HEK293 (cell line): ENCODE measurements around the gene DBF4B.

Source experiments
- CTCF ChIP-seq: fragments of 450-650 bp; formaldehyde crosslinking; IDR thresholded peaks from 2 replicates; pipeline ENCODE4 v1.5.1; 2016; ENCODE audit warnings: missing biosample characterization, missing genetic modification characterization
- MEIS1 ChIP-seq: sonication (generic); formaldehyde crosslinking; IDR thresholded peaks from 2 replicates; pipeline ENCODE4 v1.8.1; 2022; ENCODE audit warnings: missing genetic modification reagents, mild to moderate bottlenecking, borderline replicate concordance
- WT1 ChIP-seq: fragments of 450-650 bp; formaldehyde crosslinking; IDR thresholded peaks from 2 replicates; pipeline ENCODE4 v1.5.1; 2016; ENCODE audit warnings: missing biosample characterization, missing genetic modification characterization
- ZBTB21 ChIP-seq: fragments of 450-650 bp; formaldehyde crosslinking; IDR thresholded peaks from 2 replicates; pipeline ENCODE4 v1.5.1; 2017; ENCODE audit warnings: missing biosample characterization, missing genetic modification characterization
- ZFP3 ChIP-seq: fragments of 450-650 bp; formaldehyde crosslinking; IDR thresholded peaks from 2 replicates; pipeline ENCODE4 v1.5.1; 2016; ENCODE audit warnings: low read depth, missing biosample characterization, missing genetic modification characterization
- ZFP37 ChIP-seq: fragments of 450-650 bp; formaldehyde crosslinking; IDR thresholded peaks from 2 replicates; pipeline ENCODE4 v1.5.1; 2016; ENCODE audit warnings: missing biosample characterization, missing genetic modification characterization
- ZNF140 ChIP-seq: fragments of 450-650 bp; formaldehyde crosslinking; IDR thresholded peaks from 2 replicates; pipeline ENCODE4 v1.5.1; 2016; ENCODE audit warnings: missing biosample characterization, missing genetic modification characterization
- ZNF311 ChIP-seq: fragments of 450-650 bp; formaldehyde crosslinking; IDR thresholded peaks from 2 replicates; pipeline ENCODE4 v1.5.1; 2017; ENCODE audit warnings: missing biosample characterization, missing genetic modification characterization, borderline replicate concordance
- ZNF510 ChIP-seq: fragments of 450-650 bp; formaldehyde crosslinking; IDR thresholded peaks from 2 replicates; pipeline ENCODE4 v1.5.1; 2018; ENCODE audit warnings: mild to moderate bottlenecking, missing genetic modification characterization, missing biosample characterization; ENCODE audit not compliant: insufficient replicate concordance
- ZNF707 ChIP-seq: fragments of 450-650 bp; formaldehyde crosslinking; IDR thresholded peaks from 2 replicates; pipeline ENCODE4 v1.5.1; 2016; ENCODE audit warnings: missing biosample characterization, missing genetic modification characterization
- ZNF792 ChIP-seq: fragments of 450-650 bp; formaldehyde crosslinking; IDR thresholded peaks from 2 replicates; pipeline ENCODE4 v1.5.1; 2016; ENCODE audit warnings: missing biosample characterization, missing genetic modification characterization
- TF ChIP-seq, protein P1 (sequence below): fragments of 450-650 bp; formaldehyde crosslinking; IDR thresholded peaks from 2 replicates; pipeline ENCODE4 v1.5.1; 2016; ENCODE audit warnings: missing biosample characterization, missing genetic modification characterization
- TF ChIP-seq, protein P2 (sequence below): fragments of 450-650 bp; IDR thresholded peaks from 2 replicates; pipeline ENCODE4 v1.5.1; 2018; ENCODE audit warnings: missing biosample characterization, missing genetic modification characterization
- TF ChIP-seq, protein P3 (sequence below): fragments of 450-650 bp; formaldehyde crosslinking; IDR thresholded peaks from 2 replicates; pipeline ENCODE4 v1.5.1; 2017; ENCODE audit warnings: missing biosample characterization, mild to moderate bottlenecking, missing genetic modification characterization, moderate library complexity

DNA sequence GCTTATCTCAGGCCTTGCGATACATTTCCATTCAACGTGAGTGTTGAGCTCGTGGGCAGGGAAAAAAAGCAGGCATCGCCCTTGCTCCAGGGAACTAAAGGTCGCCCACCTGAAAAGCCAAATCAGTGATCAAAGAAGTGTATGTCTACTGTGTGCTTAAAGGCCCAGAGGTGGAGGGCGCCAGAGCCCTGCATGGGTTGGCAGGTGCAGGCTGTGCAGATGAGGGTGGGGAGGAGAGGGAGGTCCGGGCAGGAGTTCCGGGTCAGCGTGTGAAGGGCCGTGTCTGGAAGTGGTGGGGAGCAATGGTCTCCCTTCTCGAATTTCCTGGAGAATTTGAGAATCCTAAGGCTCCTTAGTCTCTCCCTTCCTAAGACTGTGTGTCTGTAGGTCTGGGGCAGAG is 57.5 kb downstream of the DBF4B start:
- TF ChIP-seq CTCF (tag by site-specific recombination) (no peak), ZBTB21 (no peak), ZNF311 (tag by site-specific recombination) (no peak), ZNF792 (no peak), ZFP3 (tag by site-specific recombination) (no peak), WT1 (no peak), ZFP37 (tag by site-specific recombination) (no peak), ZNF510 (tag by site-specific recombination) (no peak), ZNF140 (tag by site-specific recombination) (no peak), MEIS1 (CRISPR knock-in tag) (no peak), ZNF707 (no peak)
- TF ChIP-seq, protein P1, sequence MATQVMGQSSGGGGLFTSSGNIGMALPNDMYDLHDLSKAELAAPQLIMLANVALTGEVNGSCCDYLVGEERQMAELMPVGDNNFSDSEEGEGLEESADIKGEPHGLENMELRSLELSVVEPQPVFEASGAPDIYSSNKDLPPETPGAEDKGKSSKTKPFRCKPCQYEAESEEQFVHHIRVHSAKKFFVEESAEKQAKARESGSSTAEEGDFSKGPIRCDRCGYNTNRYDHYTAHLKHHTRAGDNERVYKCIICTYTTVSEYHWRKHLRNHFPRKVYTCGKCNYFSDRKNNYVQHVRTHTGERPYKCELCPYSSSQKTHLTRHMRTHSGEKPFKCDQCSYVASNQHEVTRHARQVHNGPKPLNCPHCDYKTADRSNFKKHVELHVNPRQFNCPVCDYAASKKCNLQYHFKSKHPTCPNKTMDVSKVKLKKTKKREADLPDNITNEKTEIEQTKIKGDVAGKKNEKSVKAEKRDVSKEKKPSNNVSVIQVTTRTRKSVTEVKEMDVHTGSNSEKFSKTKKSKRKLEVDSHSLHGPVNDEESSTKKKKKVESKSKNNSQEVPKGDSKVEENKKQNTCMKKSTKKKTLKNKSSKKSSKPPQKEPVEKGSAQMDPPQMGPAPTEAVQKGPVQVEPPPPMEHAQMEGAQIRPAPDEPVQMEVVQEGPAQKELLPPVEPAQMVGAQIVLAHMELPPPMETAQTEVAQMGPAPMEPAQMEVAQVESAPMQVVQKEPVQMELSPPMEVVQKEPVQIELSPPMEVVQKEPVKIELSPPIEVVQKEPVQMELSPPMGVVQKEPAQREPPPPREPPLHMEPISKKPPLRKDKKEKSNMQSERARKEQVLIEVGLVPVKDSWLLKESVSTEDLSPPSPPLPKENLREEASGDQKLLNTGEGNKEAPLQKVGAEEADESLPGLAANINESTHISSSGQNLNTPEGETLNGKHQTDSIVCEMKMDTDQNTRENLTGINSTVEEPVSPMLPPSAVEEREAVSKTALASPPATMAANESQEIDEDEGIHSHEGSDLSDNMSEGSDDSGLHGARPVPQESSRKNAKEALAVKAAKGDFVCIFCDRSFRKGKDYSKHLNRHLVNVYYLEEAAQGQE: no peak
- TF ChIP-seq, protein P2, sequence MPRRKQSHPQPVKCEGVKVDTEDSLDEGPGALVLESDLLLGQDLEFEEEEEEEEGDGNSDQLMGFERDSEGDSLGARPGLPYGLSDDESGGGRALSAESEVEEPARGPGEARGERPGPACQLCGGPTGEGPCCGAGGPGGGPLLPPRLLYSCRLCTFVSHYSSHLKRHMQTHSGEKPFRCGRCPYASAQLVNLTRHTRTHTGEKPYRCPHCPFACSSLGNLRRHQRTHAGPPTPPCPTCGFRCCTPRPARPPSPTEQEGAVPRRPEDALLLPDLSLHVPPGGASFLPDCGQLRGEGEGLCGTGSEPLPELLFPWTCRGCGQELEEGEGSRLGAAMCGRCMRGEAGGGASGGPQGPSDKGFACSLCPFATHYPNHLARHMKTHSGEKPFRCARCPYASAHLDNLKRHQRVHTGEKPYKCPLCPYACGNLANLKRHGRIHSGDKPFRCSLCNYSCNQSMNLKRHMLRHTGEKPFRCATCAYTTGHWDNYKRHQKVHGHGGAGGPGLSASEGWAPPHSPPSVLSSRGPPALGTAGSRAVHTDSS (tag by site-specific recombination): no peak
- TF ChIP-seq, protein P3, sequence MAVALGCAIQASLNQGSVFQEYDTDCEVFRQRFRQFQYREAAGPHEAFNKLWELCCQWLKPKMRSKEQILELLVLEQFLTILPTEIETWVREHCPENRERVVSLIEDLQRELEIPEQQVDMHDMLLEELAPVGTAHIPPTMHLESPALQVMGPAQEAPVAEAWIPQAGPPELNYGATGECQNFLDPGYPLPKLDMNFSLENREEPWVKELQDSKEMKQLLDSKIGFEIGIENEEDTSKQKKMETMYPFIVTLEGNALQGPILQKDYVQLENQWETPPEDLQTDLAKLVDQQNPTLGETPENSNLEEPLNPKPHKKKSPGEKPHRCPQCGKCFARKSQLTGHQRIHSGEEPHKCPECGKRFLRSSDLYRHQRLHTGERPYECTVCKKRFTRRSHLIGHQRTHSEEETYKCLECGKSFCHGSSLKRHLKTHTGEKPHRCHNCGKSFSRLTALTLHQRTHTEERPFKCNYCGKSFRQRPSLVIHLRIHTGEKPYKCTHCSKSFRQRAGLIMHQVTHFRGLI (tag by site-specific recombination): no peak
